D721Med (cell line): ENCODE measurements around the gene APOL3.
"Not testable (repeated sequence)": the region's sequence is repeated elsewhere in the genome, so short reads cannot be mapped to it uniquely, and the experiment has no call there.

ENCODE experiments used
- DNase-seq: peaks from one replicate; pipeline ENCODE4 v3.0.0; 2011; ENCODE audit warnings: low spot score; ENCODE audit not compliant: insufficient read length
- FAIRE-seq: peaks from 2 replicates; lab custom pipeline; 2011; peaks lifted over from hg19 to GRCh38; lab: Jason Lieb, UNC
- CTCF ChIP-seq: IDR thresholded peaks from 2 replicates; pipeline ENCODE4 v1.5.1; 2012; ENCODE audit warnings: mild to moderate bottlenecking, control low read depth; ENCODE audit not compliant: insufficient read depth; ENCODE audit errors: missing control alignments

Gene APOL3

GRCh38 chr22:36156119-36156514 lies 4.4 kb downstream of the APOL3 start:
- DNase-seq (no peak), FAIRE-seq (no peak)
- no peak for TF ChIP-seq CTCF

DNA sequence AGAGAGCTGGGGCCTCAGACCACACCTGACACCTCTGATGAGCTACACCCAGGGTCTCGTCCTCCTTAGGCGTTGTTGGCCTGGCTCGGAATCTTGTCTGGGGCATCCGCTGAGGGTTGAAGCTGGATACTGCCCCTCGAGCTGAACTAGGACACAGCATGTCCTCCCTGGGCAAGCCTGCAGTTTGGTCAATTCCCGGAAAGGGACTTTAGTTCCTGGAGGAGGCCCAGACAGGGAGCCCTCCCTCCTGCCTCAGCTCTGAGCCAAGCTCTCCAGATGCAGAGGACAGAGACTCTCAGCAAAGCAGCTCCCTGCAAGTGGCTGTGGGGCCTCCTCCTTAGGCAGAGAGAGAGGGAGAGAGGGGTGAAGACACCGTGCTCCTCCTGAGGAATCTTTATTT lies 4.9 kb downstream of the APOL3 start:
- no peak for TF ChIP-seq CTCF
- DNase-seq = no peak
- FAIRE-seq = no peak

GRCh38 chr22:36154423-36154945 lies 6.1 kb downstream of the APOL3 start:
- FAIRE-seq (no peak), DNase-seq (no peak)
- no peak for TF ChIP-seq CTCF

- DNase-seq = no peak
- TF ChIP-seq CTCF = no peak
- no peak for FAIRE-seq
Measured at GRCh38 chr22:36153501-36154422, 6.8 kb downstream of the APOL3 start.

- DNase-seq, FAIRE-seq: not testable (repeated sequence)
Measured at GRCh38 chr22:36152821-36153220, 7.7 kb downstream of the APOL3 start.

GRCh38 chr22:36152088-36152487 lies 8.5 kb downstream of the APOL3 start:
- no peak for DNase-seq
- FAIRE-seq = no peak
- TF ChIP-seq CTCF = no peak

GRCh38 chr22:36151006-36151595 lies 9.5 kb downstream of the APOL3 start:
- FAIRE-seq (no peak), DNase-seq (no peak)
- no peak for TF ChIP-seq CTCF
